Endodermal cell (in vitro differentiated cells): ENCODE results near the gene ALPL. TPM values are rescaled to one million over a fixed set of nuclear protein-coding genes. Genes with fewer than 3 reads are reported as not detected.
"Not testable (repeated sequence)": the region's sequence is repeated elsewhere in the genome, so short reads cannot be mapped to it uniquely, and the experiment has no call there.

Experiments used
- DNase-seq: peaks from one replicate; pipeline ENCODE4 v3.0.0-alpha.2; 2017
- H3K27ac ChIP-seq: 2 replicates; pipeline ENCODE4 v1.5.1; 2013; ENCODE audit warnings: mild to moderate bottlenecking, low read depth, low read length, moderate library complexity
- H3K27me3 ChIP-seq: 2 replicates; pipeline ENCODE4 v1.6.1; 2013; ENCODE audit warnings: mild to moderate bottlenecking, low read length, moderate library complexity; ENCODE audit not compliant: insufficient read depth, control insufficient read depth, poor library complexity, severe bottlenecking
- H3K36me3 ChIP-seq: 2 replicates; pipeline ENCODE4 v1.7.0; 2013; ENCODE audit warnings: mild to moderate bottlenecking, low read length, moderate library complexity; ENCODE audit not compliant: control insufficient read depth, insufficient read depth
- H3K4me1 ChIP-seq: one replicate; pipeline ENCODE4 v1.7.0; 2013; ENCODE audit warnings: low read length; ENCODE audit not compliant: control insufficient read depth, insufficient read depth
- H3K4me3 ChIP-seq: 2 replicates; pipeline ENCODE4 v1.5.1; 2013; ENCODE audit warnings: mild to moderate bottlenecking, low read length, moderate library complexity
- H3K9ac ChIP-seq: 2 replicates; pipeline ENCODE4 v1.6.1; 2013; ENCODE audit warnings: mild to moderate bottlenecking, low read length, moderate library complexity; ENCODE audit not compliant: poor library complexity, severe bottlenecking; ENCODE audit errors: extremely low read depth
- H3K9me3 ChIP-seq: 2 replicates; pipeline ENCODE4 v1.6.1; 2013; ENCODE audit warnings: mild to moderate bottlenecking, low read length, moderate library complexity; ENCODE audit not compliant: control insufficient read depth
- H3K27ac Mint-ChIP-seq: 2 replicates; pipeline ENCODE4 v1.8.0; 2020; ENCODE audit warnings: mixed read lengths
- H3K27me3 Mint-ChIP-seq: 2 replicates; pipeline ENCODE4 v1.8.0; 2021; ENCODE audit warnings: mild to moderate bottlenecking, mixed read lengths; ENCODE audit not compliant: insufficient read depth
- H3K36me3 Mint-ChIP-seq: 2 replicates; pipeline ENCODE4 v1.8.0; 2020; ENCODE audit warnings: low read depth, mixed read lengths
- H3K4me1 Mint-ChIP-seq: 2 replicates; pipeline ENCODE4 v1.8.0; 2020; ENCODE audit warnings: mixed read lengths
- H3K4me3 Mint-ChIP-seq: 2 replicates; pipeline ENCODE4 v1.8.0; 2020; ENCODE audit warnings: mild to moderate bottlenecking, moderate library complexity, mixed read lengths
- H3K9me3 Mint-ChIP-seq: 2 replicates; pipeline ENCODE4 v1.8.0; 2020; ENCODE audit warnings: mild to moderate bottlenecking, mixed read lengths
- WGBS, 2 experiments: methylation state at CpG; one replicate each; pipeline versions ENCODE4 v1.1.5 to v1.1.7; 2013; ENCODE audit warnings: missing lambda C conversion rate in 2 of 2, mixed read lengths in 1 of 2; ENCODE audit not compliant: insufficient coverage in 1 of 2, insufficient read length in 1 of 2; 5-methylcytosine and 5-hydroxymethylcytosine counted together
- total RNA-seq, 2 donors: library from RNA; stranded (reverse); fragmentation: NEBNext Ultra II Directional in 1 of 2; extraction: Animal tissue kit (Norgen Biotek cat#: 25700) in 1 of 2; gene quantifications; 2 replicates in 1 of 2; 3 replicates in 1 of 2; pipeline ENCODE4 v1.2.1, GENCODE V29; 2021
- TF ChIP-seq, protein P1 (sequence below): fragments of 200-600 bp; sonication (generic); conservative IDR thresholded peaks from 2 replicates; pipeline ENCODE4 v1.5.0; 2021; ENCODE audit warnings: antibody characterized with exemption, mild to moderate bottlenecking

The ALPL gene
- total RNA-seq, 2 donors from 2014 or later = 94.8 to 117 TPM

DNA sequence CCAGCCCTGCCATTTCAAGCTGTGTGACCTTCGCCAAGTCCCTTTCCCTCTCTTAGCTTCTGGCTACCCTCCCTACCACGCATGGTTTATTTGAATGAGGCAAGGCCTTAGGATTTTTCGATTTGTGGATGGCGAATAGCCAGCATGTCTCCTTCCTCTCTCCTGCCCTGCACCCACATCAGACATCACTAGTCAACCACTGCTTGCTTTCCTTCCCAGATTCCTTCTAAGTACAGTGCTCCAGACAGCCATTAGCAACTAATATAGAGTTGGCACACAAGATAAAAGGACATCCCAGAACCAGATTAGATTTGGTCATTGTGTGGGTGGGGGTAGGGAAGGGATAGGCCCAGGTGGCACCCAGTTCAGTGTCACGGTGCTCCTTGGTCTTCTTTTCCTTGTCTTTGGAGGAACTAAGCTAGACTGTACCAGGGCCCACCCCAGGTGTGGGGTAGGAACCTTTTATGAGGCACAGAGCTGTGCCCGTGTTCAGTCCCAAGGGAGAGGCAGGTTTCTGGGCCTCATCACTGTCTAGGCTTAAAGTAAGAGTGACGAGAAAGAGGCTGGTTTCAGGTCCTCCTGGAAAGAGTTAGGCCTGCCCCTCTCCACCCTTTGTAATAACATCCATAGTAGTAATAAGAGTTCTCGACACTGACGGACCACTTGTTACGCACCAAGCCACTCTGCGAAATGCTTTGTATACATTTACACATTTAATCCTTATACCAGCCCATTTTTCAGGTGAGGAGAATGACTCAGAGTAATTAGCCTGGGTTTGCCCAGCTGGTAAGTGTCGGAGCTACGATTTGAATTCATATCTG lies 8.6 kb downstream of the ALPL start:
- no peak overlapping the region for H3K4me3 Mint-ChIP-seq
- 82 to 87% methylated on average over 13 of the region's 13 CpGs for WGBS, 2 experiments
- H3K9me3 Mint-ChIP-seq = no peaks in the 10 kb centered on the region
- H3K4me1 Mint-ChIP-seq = peaks cover 16% of the 10 kb centered on the region
- H3K27me3 Mint-ChIP-seq = no peaks in the 10 kb centered on the region
- Histone ChIP-seq H3K27me3 (no peaks in the 10 kb centered on the region), H3K4me3 (no peak overlapping the region), H3K9ac (no peak overlapping the region), H3K27ac (no peak overlapping the region), H3K36me3 (no peaks in the 10 kb centered on the region), H3K4me1 (no peaks in the 10 kb centered on the region), H3K9me3 (no peaks in the 10 kb centered on the region)
- H3K36me3 Mint-ChIP-seq = peaks cover 4% of the 10 kb centered on the region
- TF ChIP-seq, protein P1, sequence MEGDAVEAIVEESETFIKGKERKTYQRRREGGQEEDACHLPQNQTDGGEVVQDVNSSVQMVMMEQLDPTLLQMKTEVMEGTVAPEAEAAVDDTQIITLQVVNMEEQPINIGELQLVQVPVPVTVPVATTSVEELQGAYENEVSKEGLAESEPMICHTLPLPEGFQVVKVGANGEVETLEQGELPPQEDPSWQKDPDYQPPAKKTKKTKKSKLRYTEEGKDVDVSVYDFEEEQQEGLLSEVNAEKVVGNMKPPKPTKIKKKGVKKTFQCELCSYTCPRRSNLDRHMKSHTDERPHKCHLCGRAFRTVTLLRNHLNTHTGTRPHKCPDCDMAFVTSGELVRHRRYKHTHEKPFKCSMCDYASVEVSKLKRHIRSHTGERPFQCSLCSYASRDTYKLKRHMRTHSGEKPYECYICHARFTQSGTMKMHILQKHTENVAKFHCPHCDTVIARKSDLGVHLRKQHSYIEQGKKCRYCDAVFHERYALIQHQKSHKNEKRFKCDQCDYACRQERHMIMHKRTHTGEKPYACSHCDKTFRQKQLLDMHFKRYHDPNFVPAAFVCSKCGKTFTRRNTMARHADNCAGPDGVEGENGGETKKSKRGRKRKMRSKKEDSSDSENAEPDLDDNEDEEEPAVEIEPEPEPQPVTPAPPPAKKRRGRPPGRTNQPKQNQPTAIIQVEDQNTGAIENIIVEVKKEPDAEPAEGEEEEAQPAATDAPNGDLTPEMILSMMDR = no peak
- H3K27ac Mint-ChIP-seq = no peak overlapping the region
- no peak for DNase-seq

DNA sequence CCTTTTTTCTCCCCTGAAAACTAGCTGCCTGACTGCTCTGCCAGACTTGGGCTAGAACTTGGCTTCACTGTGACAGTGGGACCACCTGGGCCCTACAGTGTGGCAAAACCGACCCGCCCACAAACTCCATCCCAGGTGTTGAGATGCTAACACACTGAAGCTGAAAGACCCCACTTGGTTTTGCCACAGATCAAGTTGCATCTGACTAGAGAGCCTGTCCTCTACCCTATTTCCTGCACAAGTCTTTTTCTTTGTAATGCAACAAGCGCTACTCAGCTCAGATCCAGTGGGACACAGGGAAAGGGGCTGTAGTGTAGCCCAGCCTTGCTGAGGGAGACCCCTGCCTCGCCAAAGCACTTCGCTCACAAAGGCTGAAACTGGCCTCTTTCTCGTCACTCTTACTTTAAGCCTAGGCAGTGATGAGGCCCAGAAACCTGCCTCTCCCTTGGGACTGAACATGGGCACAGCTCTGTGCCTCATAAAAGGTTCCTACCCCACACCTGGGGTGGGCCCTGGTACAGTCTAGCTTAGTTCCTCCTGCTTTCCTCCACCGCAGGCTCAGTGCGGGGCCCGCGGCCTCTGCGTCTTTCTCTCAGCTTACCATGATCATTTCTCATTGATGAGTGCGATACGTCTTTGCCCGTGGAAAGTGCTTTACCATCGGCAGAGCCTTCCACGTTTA lies 9.7 kb downstream of the ALPL start:
- Histone ChIP-seq H3K4me1 (no peaks in the 10 kb centered on the region), H3K9me3 (no peaks in the 10 kb centered on the region), H3K9ac (no peak overlapping the region), H3K27me3 (no peaks in the 10 kb centered on the region), H3K27ac (peak overlapping the region; percentile 32), H3K36me3 (no peaks in the 10 kb centered on the region), H3K4me3 (no peak overlapping the region)
- 84 to 89% methylated on average over 16 of the region's 16 CpGs for WGBS, 2 experiments
- TF ChIP-seq, protein P1 = no peak
- H3K4me3 Mint-ChIP-seq = no peak overlapping the region
- DNase-seq = peak; percentile 51
- no peaks in the 10 kb centered on the region for H3K27me3 Mint-ChIP-seq
- H3K9me3 Mint-ChIP-seq = no peaks in the 10 kb centered on the region
- H3K4me1 Mint-ChIP-seq = peaks cover 20% of the 10 kb centered on the region
- H3K27ac Mint-ChIP-seq = peak overlapping the region; percentile 41
- peaks cover 4% of the 10 kb centered on the region for H3K36me3 Mint-ChIP-seq

DNA sequence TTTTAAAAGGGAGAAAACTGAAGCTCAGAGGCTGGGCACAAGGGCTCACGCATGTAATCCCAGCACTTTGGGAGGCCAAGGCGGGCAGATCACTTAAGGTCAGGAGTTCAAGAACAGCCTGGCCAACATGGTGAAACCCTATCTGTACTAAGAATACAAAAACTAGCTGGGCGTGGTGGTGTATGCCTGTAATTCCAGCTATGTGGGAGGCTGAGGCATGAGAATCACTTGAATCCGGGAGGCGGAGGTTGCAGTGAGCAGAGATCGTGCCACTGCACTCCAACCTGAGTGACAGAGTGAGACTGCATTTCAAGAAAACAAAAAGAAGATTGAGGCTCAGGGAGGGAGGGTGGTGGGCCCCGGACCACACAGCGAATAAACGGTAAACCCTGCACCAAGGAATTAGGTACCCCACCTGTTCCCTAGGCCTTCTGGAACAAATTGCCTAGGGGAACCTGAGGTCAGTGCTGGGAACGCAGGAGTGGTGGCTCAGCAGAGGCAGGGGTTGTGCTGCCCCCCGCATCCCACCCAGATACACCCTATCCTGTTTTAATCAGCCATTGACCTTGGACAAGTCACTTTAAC lies 10.4 kb downstream of the ALPL start:
- not testable (repeated sequence) for H3K9me3 Mint-ChIP-seq, H3K4me3 ChIP-seq, H3K27me3 Mint-ChIP-seq, H3K4me3 Mint-ChIP-seq, H3K36me3 Mint-ChIP-seq, H3K36me3 ChIP-seq, H3K9ac ChIP-seq, H3K27ac ChIP-seq, H3K4me1 ChIP-seq, DNase-seq, H3K27me3 ChIP-seq, H3K9me3 ChIP-seq
- peak overlapping the region; percentile 41 for H3K27ac Mint-ChIP-seq
- 90 to 92% methylated on average over 6 to 11 of the region's 11 CpGs for WGBS, 2 experiments
- H3K4me1 Mint-ChIP-seq = peaks cover 22% of the 10 kb centered on the region
